ENCODE results near the gene CDS2.

CDS2 gene

GRCh38 chr20:5190444-5190843, 63.6 kb downstream of the CDS2 start:
- TF ChIP-seq ZNF274 (IDR thresholded peaks at IDR 0.05; ENCODE audit: low read depth, low read length), result no peak
- H3K4me3 ChIP-seq (ENCODE audit: low read length), result no peak overlapping the region

GRCh38 chr20:5191829-5192569, 65.2 kb downstream of the CDS2 start:
- TF ChIP-seq ZNF274 (IDR thresholded peaks at IDR 0.05; ENCODE audit: low read depth, low read length), result no peak
- no peak overlapping the region for H3K4me3 ChIP-seq (ENCODE audit: low read length)

DNA sequence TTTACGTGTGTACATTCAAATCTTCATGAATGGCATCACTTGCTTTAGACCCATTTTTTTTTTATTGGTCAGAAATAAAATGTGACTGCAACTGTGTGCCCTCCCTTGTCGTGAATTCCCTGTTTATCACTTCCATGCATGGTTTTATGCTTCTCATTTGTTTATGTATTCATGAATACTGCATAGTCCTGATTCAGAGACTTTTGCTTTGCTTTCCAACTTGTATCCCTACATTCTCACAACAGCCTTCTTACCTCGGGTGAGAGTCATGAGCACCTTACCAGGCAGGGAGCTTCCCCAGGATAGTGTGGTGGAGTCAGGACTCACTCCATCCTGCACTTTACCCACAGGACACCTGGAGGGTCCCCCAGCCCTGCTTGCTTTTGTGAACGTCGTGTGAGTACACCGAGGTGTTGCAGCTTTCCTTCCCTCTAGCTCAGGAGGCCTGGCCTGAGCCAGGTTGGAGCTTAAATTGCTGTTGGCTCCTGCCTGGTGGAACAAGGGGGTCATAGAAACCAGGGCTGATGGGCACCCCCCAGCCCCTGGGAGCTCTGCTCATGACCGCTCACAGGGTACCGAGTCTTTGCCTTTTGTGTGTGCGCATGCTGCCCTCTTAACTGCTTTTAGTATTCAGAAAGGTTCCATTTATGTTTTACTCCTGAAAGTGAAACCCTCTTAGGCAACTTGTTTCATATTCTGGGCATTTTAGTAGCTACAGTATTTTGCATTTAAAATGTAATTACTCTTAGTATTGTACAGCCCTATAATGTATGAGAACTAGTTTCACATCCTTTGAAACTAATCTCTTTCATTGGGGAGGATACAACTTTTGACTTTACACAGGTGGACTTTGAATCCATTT, 66.0 kb downstream of the CDS2 start:
- peak overlapping the region; percentile 2; the same call in 1 of the 2 replicates for H3K4me3 ChIP-seq (ENCODE audit: low read length)
- TF ChIP-seq ZNF274 (IDR thresholded peaks at IDR 0.05; ENCODE audit: low read depth, low read length), result no peak

DNA sequence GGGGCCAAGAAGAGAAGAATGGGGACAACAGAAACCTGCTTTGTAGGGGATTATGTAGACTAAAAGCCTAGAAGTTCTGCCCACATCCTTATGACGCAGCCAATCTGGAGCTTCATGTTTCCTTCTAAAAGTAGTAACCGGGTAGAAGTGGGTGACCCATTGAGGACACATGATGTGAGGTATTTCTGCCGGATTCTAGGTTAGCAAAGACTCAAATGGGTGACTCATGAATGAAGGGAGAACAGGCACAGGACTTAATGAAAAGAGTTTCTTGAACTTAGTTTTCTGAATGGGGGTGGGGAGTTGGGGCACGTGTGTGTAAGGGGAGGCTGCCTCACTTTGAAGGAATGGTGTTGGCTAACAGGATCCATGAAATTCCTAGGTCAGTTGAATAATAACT, 68.8 kb downstream of the CDS2 start:
- TF ChIP-seq ZNF274 (IDR thresholded peaks at IDR 0.05; ENCODE audit: low read depth, low read length), result no peak
- H3K4me3 ChIP-seq (ENCODE audit: low read length), result no peak overlapping the region

GRCh38 chr20:5196149-5196548, 69.3 kb downstream of the CDS2 start:
- H3K4me3 ChIP-seq (ENCODE audit: low read length), result no peak overlapping the region
- TF ChIP-seq ZNF274 (IDR thresholded peaks at IDR 0.05; ENCODE audit: low read depth, low read length), result no peak

- TF ChIP-seq ZNF274 (IDR thresholded peaks at IDR 0.05; ENCODE audit: low read depth, low read length), result no peak
- no peak overlapping the region for H3K4me3 ChIP-seq (ENCODE audit: low read length)
These were observed 70.5 kb downstream of the CDS2 start for GRCh38 chr20:5197270-5197827.

DNA sequence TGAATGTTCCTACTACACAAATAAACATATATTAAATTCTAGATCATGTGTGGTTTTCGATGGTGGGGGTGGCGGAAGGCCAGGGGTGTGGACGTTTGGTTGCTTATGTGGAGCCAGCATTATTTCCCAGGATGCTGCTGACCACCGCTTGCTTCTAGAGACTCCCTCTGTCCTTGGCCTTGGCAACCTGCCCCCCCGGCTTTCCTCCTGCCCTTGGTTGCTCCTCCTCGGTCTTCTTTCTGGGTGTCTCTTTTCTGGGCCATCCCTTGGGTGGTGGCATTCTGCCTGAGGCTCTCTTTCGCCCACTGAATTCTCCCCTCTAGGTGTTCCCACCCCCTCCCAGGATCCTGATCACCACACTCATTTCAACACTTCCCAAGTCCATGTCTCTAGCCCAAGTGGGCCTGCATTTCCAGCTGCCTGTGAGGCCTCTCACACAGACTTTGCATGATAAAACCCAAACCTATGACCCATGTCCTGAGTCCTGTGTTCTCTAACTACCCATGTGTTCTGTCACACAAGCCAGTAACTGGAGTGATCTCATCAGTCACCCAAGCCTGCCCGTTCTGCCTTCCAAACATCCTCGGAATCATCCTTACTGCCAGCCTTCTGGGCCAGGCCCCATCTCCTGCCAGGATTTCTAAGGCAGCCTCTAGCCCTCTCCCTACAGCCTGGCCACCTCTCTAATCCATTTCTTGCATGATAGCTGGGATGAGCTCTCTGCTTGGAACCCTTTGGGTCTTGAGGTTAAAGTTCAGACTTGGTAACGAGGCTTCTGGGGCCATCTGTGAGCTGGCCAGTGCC, 71.2 kb downstream of the CDS2 start:
- no peak for TF ChIP-seq ZNF274 (IDR thresholded peaks at IDR 0.05; ENCODE audit: low read depth, low read length)
- no peak overlapping the region for H3K4me3 ChIP-seq (ENCODE audit: low read length)

GRCh38 chr20:5198651-5198924, 71.8 kb downstream of the CDS2 start:
- no peak overlapping the region for H3K4me3 ChIP-seq (ENCODE audit: low read length)
- no peak for TF ChIP-seq ZNF274 (IDR thresholded peaks at IDR 0.05; ENCODE audit: low read depth, low read length)

DNA sequence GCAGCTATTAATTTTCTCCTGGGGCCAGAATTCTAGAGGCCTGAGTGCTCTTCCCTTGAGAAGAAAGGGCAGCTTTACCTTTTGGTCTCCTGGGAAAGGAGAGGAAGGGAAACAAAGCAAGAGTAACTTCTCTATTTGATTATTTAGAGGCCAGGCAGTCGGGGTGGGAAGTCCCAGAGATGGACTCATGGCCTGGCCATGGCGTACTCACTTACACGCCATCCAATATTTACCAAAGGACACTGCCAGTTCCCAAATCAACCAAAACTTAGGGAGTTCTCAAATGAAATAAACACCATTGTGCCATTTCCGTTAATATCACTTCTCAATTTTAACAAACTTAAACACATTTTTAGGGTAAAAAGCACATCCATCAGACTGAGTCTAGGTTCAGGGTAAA, 76.6 kb downstream of the CDS2 start:
- no peak for TF ChIP-seq ZNF274 (IDR thresholded peaks at IDR 0.05; ENCODE audit: low read depth, low read length)

DNA sequence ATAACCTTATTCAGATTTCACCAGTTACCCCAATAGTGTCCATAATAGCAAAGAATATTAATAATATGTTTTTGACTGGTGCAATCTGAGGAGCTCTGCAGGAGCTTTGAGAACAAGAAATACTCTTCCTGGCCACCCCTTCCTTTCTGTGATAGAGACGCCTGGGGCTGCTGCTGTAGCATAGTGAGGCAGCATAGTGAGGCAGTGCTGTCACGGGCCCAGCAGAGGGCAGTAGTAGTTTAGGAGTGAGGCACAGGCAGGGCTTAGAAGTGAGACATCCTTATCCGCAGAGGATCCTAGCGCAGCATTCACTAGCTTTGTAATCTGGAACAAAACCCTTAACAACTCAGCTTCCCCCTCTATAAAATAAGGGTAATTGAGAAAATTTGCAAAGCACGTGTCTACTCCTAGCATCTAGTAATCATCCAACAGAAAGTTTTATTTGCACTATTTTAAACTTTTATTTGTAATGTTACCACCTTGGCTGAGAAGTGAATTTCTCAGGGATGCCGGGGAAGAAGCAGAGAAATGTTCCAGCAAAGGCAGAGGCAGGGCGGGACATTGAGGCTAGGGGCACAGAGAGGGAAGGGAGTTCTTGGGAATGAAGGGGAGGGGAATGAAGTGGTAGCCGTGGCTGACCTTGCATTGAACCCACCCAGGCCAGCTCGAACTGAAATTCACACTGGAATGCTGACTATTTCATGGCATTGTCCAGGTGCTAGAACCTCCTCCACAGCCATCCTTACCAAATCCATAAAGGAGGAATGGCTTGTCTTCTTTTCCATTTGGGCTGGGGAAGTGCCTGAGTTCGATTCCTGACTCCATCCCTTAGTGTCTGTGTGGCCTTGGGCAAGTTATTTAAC, 78.8 kb downstream of the CDS2 start:
- TF ChIP-seq ZNF274 (IDR thresholded peaks at IDR 0.05; ENCODE audit: low read depth, low read length), result no peak
- H3K4me3 ChIP-seq (ENCODE audit: low read length), result no peak overlapping the region

More for the DNA sequence above, 76.6 kb downstream of the CDS2 start:
- H3K4me3 ChIP-seq (ENCODE audit: low read length), result no peak overlapping the region

- no peak for TF ChIP-seq ZNF274 (IDR thresholded peaks at IDR 0.05; ENCODE audit: low read depth, low read length)
- H3K4me3 ChIP-seq (ENCODE audit: low read length), result no peak overlapping the region
These were observed 80.3 kb downstream of the CDS2 start for GRCh38 chr20:5207138-5207537.

- no peak for TF ChIP-seq ZNF274 (IDR thresholded peaks at IDR 0.05; ENCODE audit: low read depth, low read length)
- no peak overlapping the region for H3K4me3 ChIP-seq (ENCODE audit: low read length)
These were observed 85.3 kb downstream of the CDS2 start for GRCh38 chr20:5211803-5212714.

Data from GM08714 (cell line).